ENCODE data around the gene MITF. TPM values are rescaled to one million over a fixed set of nuclear protein-coding genes. Genes with fewer than 3 reads are reported as not detected.
"Not testable (repeated sequence)": the region's sequence is repeated elsewhere in the genome, so short reads cannot be mapped to it uniquely, and the experiment has no call there.

MITF gene
- total RNA-seq, 1 donor from 2014 or later, result 12.8 TPM

DNA sequence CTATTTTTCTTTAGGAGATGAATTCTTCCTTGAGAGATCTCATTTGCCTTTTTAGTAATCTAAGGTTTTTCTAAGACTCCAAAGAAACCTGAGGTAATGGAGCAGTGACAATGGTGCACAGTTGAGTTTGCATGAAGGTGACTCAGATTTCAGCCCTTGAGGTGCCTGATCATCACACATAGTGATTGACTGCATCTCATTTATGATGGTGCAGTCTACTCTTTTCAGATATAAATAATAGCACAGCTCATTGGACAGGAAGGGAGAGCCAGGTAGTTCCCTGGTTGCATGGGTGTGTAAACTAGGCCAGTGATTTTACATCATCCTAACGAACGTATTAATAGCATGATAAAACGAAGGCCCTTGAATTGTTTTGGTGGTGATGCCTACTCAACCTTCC is 174.2 kb downstream of the MITF start:
- DNase-seq (ENCODE audit: low spot score), result no peak

DNA sequence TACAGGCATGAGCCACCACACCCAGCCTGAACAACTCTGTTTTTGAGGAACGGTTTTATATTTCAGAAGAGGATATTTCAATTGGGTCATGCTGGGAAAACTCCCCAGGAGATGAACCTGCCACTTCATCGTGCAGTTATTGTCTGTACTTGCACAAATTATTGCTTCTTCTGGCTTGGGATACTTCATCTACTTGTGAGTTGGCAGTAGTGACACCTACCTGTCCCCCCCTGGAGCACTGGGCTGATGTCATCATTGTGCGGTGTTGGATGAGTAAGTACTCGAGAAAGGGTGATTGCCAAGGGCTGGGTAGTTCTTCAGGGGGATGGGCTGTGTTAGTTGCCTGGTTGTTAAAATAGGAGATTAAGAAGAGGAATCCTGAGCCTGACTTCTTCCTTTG is 175.1 kb downstream of the MITF start:
- no peak for DNase-seq (ENCODE audit: low spot score)

DNA sequence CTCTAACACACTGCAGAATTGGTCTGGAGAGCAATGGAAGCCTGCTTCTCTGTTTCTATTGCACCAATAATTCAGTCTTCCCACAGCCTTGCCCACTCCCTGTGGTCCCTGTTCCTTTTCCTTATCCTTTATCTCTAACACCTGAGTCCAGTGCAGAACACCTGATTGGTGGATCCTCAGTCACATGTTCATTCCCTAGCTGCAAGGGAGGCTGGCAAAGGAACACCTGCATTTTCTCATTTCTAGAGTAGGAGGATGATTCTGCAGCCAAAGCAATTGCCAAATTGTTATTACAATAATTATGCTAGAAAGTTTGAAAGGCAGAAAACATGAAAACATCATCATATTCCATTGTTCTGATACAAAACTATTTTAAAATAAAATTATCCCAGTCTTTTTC is 176.5 kb downstream of the MITF start:
- DNase-seq (ENCODE audit: low spot score), result no peak

DNA sequence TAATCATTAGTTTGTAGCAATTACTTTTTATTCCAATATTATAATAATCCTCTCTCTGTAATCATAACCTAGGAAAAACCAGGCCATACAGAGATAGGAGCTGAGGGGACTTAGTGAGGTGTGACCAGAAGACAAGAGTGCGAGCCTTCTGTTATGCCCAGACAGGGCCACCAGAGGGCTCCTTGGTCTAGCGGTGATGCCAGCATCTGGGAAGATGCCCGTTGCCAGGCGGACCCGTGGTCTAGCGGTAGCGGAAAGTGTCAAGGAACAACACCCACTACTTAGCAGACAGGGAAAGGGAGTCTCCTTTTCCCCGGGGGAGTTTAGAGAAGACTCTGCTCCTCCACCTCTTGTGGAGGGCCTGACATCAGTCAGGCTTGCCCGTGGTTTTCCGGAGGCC is 180.7 kb downstream of the MITF start:
- not testable (repeated sequence) for DNase-seq (ENCODE audit: low spot score)

DNA sequence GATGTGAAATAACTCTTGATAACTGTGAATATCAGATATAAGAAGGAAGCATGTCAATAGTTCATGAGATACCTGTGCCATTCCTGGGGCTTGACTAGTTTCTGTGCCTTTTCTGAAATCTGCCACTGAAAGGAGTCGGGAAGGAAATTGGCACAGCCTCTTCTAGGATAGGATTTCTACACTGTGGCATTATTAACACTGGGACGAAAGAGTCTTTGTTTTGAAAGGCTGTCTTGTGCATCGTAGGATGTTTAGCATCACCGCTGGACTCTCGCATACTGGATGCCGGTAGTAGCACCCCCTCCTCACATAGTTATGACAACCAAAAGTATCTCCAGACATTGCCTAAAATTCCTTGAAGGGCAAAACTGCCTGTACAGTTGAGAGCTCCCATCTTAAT is 182.4 kb downstream of the MITF start:
- DNase-seq (ENCODE audit: low spot score), result no peak

DNA sequence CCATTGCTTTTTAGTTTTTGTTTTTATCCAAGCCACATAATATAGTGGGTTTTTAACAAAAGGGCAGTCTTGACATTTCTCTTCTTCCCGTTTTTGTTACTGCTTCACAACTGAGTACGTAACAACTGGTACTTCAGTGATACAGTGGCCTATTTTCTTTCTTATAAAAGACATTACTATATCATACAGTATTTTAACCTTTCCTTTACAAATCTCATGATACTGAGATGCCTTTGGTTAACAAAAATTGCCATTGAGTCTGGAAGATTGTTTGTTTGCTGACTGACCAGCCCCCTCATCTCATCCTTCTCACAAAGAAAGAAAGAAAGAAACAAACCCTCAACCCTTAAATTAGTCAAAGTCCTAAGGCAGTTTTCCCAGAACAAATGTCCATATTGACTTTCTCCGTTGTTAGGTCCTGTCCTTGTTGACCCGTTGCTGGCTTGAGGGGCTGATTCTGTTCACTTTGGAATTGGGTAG is 183.3 kb downstream of the MITF start:
- DNase-seq (ENCODE audit: low spot score), result no peak

DNA sequence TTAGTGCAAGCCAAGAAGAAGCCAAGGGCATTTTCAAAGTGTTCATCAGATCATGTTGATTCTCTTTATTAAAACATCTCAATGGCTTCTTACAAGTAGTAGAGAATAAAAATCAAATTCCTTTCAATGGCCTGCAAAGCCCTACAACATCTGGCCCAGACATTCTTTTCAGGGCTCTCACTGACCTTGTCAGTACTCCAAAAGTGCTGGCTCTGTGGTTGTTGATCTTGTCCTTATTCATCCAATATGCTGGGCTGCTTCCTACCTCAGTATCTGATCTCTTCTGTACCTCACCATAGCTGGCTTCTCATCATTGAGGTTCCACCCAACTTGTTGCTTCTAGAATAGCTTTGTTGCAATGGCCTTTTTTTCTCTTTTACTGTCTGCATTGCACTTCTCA is 186.2 kb downstream of the MITF start:
- DNase-seq (ENCODE audit: low spot score), result no peak

DNA sequence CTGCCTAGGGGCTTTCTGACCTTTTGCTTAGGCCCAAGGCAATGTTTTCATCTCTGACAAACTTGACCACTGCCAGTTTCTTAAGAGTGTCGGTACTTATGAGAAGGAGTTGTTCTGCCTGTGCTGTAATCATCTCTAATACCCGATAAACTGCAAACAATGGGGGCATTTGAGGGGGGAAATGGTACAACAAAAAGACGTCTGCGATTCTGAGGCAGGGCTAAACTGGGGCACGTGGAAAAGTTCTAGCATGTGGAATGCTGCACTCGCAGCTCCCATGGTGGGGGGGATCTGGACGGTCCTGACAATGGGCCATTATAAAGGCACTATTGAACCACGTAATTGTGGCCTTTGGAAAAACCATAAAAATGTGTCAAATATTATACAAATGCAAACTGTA is 187.1 kb downstream of the MITF start:
- no peak for DNase-seq (ENCODE audit: low spot score)

DNA sequence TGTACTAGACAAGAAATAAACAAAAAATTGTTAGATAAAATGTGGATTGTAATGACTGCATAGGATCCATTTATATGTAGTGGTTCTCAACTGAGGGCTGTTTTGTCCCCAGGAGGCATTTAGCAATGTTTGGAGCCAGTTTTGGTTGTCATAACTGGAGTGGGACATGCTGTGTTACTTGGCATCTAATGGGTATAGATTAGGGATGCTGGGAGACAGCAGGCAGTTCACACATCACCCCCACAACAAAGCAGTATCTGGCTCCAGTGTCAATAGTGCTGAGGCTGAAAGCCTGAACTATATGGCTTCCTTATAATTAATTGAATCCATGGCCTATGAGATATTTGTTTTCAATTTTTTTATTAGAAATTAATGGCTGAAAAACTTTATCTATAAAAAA is 188.3 kb downstream of the MITF start:
- no peak for DNase-seq (ENCODE audit: low spot score)

DNA sequence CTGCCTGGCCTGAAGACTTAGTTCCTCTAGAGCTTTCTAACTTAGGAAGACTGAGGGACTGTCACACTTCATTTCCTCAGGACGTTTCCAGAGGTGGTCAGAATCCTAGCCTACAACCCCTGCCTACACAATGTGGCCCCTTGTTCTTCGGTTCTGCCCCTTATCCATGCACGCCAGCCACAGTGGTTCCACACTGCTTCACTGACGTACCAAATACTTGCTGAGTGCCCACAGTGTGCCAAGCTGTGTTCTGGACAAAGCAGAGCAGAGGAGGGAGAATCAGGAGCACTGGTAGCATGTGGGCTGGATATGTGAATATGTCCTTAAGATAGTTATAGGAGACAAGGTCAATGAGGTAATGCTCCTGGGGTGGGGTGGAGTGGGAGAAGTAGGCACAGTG is 189.8 kb downstream of the MITF start:
- DNase-seq (ENCODE audit: low spot score), result no peak

DNA sequence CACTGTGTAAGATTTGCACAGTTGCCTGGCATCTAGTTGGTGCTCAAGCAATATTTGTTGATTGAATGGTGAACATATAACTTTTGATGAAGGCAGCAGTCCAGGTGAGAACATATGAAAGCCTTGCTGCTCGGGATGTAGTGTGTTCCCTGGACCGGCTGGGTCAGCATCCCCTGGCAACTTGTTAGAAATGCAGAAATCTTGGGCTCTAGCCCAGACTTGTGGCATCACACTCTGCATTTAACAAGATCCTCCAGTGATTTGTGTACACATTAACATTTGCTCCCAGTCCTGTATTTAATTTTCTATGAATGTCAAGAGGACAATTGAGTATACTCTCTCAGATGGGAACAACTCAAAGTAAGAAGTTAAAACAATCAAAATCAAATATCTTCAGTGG is 191.3 kb downstream of the MITF start:
- DNase-seq (ENCODE audit: low spot score), result no peak

DNA sequence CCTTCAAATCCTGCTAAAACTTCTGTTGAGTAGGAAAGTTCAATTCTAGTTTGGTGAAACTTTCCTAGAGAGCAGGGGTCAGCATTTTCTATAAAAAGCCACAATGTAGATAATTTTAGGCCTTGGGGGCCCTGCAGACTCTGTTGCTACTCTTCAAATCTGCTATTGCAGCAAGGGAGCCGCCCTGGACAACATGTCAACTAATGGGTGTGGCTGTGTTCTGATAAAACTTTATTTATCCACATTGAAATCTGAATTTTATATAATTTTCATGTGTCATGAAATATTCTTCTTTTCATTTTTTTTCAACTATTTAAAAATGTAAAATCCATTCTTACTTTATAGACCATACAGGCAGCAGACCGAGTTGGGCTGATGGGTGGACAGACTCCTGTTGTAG is 192.8 kb downstream of the MITF start:
- DNase-seq (ENCODE audit: low spot score), result no peak

DNA sequence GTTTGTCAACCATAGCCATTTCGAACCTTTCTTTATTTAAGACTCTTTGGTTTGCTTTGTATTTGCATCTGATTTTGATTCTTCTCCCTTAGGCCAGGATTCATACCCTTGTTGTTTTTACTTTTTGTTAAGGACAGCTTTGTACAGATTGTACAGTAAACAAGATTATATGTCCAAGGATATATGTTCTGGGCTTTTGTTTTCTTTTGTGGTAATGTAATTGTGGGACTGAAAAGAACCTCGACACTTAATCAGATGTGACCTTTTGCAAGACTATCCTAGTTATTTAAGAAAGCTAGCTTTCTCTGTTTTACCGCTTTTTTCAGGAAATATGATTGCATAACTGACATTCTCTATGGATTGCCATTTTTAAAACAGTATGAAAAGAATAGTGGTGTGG is 193.2 kb downstream of the MITF start:
- DNase-seq (ENCODE audit: low spot score), result no peak

DNA sequence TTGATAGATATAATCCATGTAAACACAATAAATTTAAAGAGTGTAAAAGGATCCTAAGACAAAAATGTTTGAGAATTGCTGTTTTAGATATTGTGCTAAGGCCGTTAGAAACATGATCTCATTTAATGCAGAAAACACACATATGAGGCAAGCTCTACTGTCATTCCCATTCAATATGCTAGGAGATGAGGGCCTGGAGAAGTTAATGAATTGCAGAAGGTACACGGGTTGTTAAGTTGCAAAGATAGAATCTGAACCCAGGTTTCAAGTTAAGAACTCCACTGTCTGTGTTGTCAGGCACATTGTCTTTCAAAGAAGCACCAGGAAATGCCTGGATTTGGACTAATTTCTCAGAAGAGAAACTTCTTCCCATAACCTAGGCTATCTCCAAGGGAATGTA is 195.1 kb downstream of the MITF start:
- DNase-seq (ENCODE audit: low spot score), result no peak

DNA sequence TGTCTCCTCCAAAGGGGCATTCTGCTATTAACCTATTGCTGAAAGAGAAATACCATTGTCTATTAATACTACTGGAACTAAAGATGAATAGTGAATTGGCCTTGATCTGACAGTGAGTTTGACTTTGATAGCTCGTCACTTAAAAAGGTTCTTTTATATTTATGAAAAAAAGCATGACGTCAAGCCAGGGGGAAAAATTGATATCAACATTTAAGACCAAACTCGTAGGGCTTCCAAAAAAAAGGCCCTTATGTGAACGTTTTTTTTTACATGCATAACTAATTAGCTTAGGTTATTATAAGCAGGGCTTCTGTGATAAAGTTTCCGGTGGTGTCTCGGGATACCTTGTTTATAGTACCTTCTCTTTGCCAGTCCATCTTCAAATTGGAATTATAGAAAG is 197.0 kb downstream of the MITF start:
- no peak for DNase-seq (ENCODE audit: low spot score)

DNA sequence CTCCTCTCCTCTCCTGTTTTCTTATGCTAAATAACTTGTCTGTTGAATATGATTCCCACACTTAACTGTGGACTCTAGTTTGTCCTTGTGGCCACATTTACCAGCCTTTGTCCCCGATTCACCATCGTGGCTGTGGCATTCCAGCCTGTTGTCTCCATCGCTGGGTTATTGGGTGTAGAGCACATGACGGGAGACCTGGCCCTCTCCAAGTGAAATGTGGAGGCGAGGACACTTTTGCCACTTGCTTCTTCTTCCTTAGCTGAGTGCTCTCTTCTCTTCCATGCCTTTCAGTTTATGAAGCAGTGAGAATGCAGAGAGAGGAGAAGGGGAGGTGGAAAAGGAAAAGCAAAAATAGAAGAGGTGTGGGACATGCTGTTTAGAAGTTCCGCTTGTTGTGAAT is 198.8 kb downstream of the MITF start:
- no peak for DNase-seq (ENCODE audit: low spot score)

DNA sequence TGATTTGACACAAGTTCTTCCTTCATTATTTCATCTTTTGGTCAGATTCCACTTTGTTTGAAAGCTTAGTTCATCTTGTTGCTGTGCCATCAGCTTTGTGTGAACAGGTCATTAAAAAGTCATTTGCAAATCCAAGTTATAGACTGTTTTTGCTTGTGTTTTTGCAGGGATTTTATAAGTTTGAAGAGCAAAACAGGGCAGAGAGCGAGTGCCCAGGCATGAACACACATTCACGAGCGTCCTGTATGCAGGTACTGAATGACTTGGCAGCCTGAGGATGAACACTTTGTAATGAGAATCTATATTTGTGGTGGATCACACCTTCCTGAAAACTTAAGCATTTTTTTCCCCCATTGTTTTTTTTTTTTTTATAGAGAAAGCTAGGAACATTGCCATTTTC is 199.7 kb downstream of the MITF start:
- no peak for DNase-seq (ENCODE audit: low spot score)

DNA sequence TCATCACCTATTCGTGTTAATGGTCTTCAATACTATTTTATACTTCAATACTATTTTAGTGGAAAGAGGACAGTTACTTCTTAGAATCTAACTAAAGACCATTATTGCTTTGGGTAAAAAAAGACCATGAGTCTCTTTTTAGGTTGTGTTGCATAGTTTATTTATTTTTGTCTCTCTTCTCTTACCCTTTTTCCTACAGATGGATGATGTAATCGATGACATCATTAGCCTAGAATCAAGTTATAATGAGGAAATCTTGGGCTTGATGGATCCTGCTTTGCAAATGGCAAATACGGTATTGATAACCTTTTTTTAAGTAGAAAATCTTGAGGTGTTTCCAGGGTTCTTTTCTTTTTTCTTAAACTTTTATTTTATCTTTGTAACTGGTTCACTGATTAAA is 201.8 kb downstream of the MITF start:
- DNase-seq (ENCODE audit: low spot score), result no peak

DNA sequence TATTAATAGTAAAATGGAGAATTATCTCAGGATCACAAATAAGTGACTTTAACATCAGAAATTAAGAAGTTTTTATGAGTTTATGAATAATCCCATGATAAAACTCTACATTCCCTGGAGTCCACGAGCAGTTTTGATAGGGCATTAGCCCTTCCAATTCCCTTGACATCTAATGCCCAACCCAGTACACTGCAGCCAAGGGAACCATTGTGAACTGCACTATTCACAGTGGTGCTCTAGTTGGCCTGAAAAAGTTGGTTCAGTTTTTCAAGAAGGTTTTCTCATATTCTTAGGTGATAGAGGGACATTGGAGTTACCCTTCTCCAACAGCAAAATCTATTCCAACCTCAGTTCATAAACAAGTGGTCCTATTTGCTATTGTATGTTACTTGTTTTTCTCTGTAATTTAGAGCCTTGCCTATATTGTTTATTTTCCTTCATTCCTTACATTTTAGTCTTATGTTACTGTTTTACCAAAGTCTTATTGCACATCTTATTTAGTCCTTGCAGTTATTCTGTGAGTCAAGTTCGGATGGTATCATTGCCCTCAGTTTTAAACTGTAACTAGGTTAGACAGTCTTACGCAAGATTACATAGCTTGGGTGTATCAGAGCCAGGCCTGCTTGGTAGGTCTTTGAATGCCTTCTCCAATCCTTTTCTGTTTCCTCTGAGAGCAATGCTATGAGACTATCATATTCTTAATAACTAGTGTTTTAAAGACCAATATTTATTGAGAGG is 202.3 kb downstream of the MITF start:
- no peak for DNase-seq (ENCODE audit: low spot score)

DNA sequence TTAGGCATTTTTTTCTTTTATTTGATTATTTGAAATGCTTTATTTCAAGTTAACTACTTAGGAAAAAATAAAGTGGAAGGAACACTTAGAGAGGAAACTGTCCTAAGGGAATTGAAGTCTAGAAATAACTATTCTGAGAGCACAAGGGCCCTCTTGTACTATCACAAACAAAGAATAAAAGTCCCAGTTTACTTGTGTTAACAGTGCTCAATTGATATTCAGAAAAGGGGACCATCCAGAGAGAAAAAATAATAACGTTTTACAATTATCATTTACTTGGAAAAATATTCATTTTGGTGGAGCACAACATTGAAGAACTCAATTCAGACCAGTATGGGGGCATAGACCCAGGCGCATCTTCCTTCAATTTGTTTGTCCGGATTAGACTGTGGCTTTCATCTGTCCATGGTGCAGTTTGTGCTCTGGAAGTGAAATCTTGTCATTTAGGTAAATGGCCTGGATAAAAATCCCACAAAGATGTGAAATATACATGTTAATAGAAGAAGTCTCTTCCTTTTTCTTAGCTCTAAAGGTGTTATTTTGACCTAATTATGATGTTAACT is 205.7 kb downstream of the MITF start:
- no peak for DNase-seq (ENCODE audit: low spot score)

DNA sequence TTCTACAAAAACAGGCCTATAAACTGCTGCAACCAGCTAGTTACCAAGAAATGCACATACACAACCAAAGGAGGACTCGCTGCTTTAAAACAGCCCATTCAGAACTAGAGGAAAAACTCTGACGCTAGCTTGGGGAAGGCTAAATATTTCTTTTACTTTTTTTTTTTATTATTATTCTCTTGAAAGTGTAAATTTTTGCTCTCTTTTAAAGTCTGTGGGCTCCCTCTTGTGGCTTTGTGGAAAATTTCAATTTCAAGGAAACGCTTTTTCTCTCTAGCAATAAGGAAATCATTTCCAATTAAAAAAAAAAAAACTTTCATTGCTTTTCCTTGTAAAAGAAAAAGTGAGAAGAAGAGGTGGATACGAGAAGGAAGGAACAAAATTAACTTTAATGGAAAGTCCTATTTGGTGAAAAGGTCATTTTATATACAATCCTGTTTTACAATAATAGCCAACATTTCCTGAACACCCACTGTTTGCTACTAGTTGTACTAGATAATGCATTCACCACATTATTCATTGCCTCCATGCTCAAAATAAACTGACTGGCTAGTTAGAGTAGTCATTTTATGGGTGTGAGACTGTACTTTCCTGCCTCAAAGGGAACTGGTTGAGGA is 209.1 kb downstream of the MITF start:
- peak; percentile 66 for DNase-seq (ENCODE audit: low spot score)

DNA sequence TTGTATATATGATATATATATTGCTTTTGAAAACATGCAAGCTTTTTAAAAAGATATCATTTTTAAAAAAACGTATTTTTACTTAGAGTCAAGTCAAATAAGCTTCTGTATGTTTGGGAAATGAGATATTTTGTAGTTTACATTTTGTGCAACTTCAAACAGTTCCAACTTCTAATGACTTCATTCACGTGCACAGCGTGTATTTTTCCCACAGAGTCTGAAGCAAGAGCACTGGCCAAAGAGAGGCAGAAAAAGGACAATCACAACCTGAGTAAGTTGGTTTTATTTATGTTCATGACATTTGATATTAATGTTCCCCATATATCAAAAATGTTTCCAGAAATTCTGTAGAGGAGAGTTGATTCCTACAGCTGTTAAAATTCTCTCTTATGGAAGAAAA is 212.4 kb downstream of the MITF start:
- no peak for DNase-seq (ENCODE audit: low spot score)

DNA sequence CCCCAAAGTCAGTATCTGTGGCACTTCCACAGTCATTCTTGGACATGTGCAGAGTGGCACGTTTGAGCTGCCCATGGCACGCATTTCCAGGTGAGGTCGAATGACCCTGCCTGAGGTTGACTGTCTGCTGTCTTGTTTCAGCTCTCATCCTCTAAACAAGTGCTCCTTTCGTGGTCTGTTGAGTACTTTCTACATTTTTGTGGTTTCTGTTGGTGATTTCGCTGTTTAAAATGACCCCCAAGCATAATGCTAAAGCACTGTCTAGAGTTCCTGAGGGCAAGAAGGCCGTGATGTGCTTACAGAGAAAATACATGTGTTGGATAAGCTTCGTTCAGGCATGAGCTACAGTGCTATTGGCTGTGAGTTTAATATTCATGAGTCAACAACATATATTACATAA is 220.3 kb downstream of the MITF start:
- no peak for DNase-seq (ENCODE audit: low spot score)

Measured in umbilical cord (tissue), 2 donors.